Activated CD4-positive, alpha-beta memory T cell treated with anti-CD3 and anti-CD28 coated beads for 36 hours (primary cell): ENCODE data around the gene SLC5A7. TPM values are rescaled to one million over a fixed set of nuclear protein-coding genes. Genes with fewer than 3 reads are reported as not detected.

Source experiments
- CTCF ChIA-PET: fragments of 350-600 bp; sonication (Branson Sonifier 250); formaldehyde crosslinking; loops from one replicate; lab custom pipeline; 2021; ENCODE audit warnings: antibody characterized with exemption, inconsistent platforms; lab: Charles Lee
- POLR2A ChIA-PET: fragments of 350-600 bp; sonication (Branson Sonifier 250); formaldehyde crosslinking; loops from one replicate; lab custom pipeline; 2021; ENCODE audit warnings: antibody characterized with exemption; lab: Charles Lee
- DNase-seq: peaks from one replicate; pipeline ENCODE4 v3.0.0-alpha.2; 2020
- H3K27ac Mint-ChIP-seq: one replicate; pipeline ENCODE4 v1.8.0; 2021; ENCODE audit warnings: mixed read lengths
- H3K27me3 Mint-ChIP-seq: one replicate; pipeline ENCODE4 v1.8.0; 2021; ENCODE audit warnings: mixed read lengths
- H3K36me3 Mint-ChIP-seq: one replicate; pipeline ENCODE4 v1.8.0; 2021; ENCODE audit warnings: mixed read lengths
- H3K4me1 Mint-ChIP-seq: one replicate; pipeline ENCODE4 v1.8.0; 2021; ENCODE audit warnings: low read depth, mixed read lengths
- H3K4me3 Mint-ChIP-seq: one replicate; pipeline ENCODE4 v1.8.0; 2021; ENCODE audit warnings: mild to moderate bottlenecking, mixed read lengths
- H3K9me3 Mint-ChIP-seq: one replicate; pipeline ENCODE4 v1.8.0; 2021; ENCODE audit warnings: mixed read lengths
- intact Hi-C: fragments of 100-400 bp; cut with micrococcal nuclease; formaldehyde crosslinking; loops from one replicate; pipeline ENCODE4 v1.15.1; 2023
- total RNA-seq, 2 experiments: library from RNA; stranded (reverse); gene quantifications; one replicate each; pipeline ENCODE4 v1.2.3, GENCODE V29; 2021

Gene SLC5A7
- total RNA-seq, 2 experiments from 2014 or later, result not detected

DNA sequence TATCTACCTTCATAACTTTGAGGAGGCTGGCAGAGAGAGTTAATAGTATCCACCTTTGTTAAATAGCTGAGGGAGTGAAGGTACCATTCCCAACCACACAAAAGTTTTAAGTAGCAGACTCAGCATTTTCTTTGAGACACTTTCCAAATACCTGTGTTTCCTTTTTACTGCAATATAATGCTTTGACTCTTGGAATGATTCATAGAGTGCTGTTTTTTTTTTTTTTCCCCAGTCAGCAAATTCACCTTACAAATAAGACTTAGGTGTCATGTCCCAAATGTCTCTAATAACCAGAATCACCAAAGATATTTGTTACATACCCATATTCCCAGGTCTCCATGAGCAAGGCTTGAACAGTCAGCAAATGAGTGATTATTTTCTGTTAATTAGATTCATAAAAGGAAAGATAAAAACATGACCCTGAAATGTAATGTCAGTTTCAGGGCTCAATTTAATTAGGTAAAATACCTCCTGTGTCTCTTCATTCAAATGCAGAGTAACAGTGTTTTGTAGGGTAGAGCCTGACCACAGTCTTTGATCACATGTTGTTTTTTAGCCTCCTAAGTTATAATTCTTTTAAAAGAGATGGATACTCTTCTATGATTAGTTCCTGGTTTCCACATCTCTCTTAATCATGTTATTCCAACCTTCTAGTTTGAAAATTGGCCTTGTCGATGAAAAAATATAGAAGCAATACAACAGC is 39.9 kb downstream of the SLC5A7 start:
- POLR2A ChIA-PET, result no interaction called here

DNA sequence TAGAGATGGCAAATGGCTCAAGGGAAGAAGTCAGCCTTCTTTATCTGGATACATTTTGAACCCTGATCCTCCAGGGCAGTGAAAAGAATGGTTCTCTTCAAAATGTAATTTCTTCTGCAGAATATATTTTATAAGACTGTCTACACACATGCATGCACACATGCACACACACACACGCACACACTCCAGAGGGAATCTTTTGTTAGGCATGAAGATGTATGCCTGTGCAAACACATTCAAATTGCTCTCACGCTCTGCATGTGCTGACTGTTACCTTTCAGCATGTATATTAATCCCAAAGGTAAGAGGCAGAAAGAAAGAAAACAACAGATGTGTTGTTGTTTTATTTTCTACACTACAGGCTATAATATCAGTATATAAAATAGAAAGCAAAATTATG is 43.2 kb downstream of the SLC5A7 start:
- Mint-ChIP-seq H3K27me3 (no peaks in the 10 kb centered on the region), H3K4me1 (no peaks in the 10 kb centered on the region), H3K4me3 (no peak overlapping the region), H3K36me3 (no peaks in the 10 kb centered on the region), H3K27ac (no peak overlapping the region), H3K9me3 (no peaks in the 10 kb centered on the region)
- POLR2A ChIA-PET, result no interaction called here
- intact Hi-C loops, result no loop called here
- DNase-seq, result no peak
- CTCF ChIA-PET, result no interaction called here

More for the DNA sequence above, 39.9 kb downstream of the SLC5A7 start:
- Mint-ChIP-seq H3K9me3 (no peaks in the 10 kb centered on the region), H3K27ac (no peak overlapping the region), H3K4me3 (no peak overlapping the region), H3K4me1 (no peaks in the 10 kb centered on the region), H3K27me3 (no peaks in the 10 kb centered on the region), H3K36me3 (no peaks in the 10 kb centered on the region)
- CTCF ChIA-PET, result no interaction called here
- intact Hi-C loops, result no loop called here
- DNase-seq, result no peak

DNA sequence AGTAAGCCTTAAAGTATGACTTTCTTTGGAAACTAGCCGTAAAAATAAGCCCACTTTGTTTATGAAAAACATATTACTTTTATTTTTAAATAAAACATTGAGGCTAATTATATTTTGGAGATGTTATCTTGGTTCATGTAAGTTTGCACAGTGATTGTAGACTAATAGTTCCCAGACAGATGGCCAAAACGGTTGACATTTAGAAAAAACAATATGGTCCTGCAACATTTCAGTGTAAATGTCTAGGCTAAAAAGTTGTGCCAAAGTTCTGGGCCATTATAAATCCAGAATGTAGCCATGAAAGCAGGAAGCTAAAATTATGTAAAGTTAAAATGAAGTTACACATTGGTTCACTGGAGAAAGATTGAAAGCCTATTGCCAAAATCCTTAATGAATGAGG is 43.6 kb downstream of the SLC5A7 start:
- DNase-seq, result no peak
- ChIA-PET POLR2A (no interaction called here), CTCF (no interaction called here)
- Mint-ChIP-seq H3K4me1 (no peaks in the 10 kb centered on the region), H3K27me3 (no peaks in the 10 kb centered on the region), H3K27ac (no peak overlapping the region), H3K4me3 (no peak overlapping the region), H3K36me3 (no peaks in the 10 kb centered on the region), H3K9me3 (no peaks in the 10 kb centered on the region)
- intact Hi-C loops, result no loop called here

- intact Hi-C loops, result no loop called here
- Mint-ChIP-seq H3K4me1 (no peaks in the 10 kb centered on the region), H3K27me3 (no peaks in the 10 kb centered on the region), H3K36me3 (no peaks in the 10 kb centered on the region), H3K4me3 (no peak overlapping the region), H3K27ac (no peak overlapping the region), H3K9me3 (no peaks in the 10 kb centered on the region)
- DNase-seq, result no peak
- POLR2A ChIA-PET, result no interaction called here
- CTCF ChIA-PET, result no interaction called here
Measured at GRCh38 chr2:108031471-108031941, 45.2 kb downstream of the SLC5A7 start.

- Mint-ChIP-seq H3K4me1 (no peaks in the 10 kb centered on the region), H3K4me3 (no peak overlapping the region), H3K36me3 (no peaks in the 10 kb centered on the region), H3K9me3 (no peaks in the 10 kb centered on the region), H3K27me3 (no peaks in the 10 kb centered on the region), H3K27ac (no peak overlapping the region)
- DNase-seq, result no peak
- ChIA-PET CTCF (no interaction called here), POLR2A (no interaction called here)
- intact Hi-C loops, result no loop called here
Measured at GRCh38 chr2:108034843-108035242, 48.5 kb downstream of the SLC5A7 start.

GRCh38 chr2:108048752-108049151 is 62.4 kb downstream of the SLC5A7 start:
- Mint-ChIP-seq H3K36me3 (no peaks in the 10 kb centered on the region), H3K27me3 (no peaks in the 10 kb centered on the region), H3K9me3 (no peaks in the 10 kb centered on the region), H3K4me1 (no peaks in the 10 kb centered on the region), H3K4me3 (no peak overlapping the region), H3K27ac (no peak overlapping the region)
- no peak for DNase-seq
- intact Hi-C loops, result no loop called here
- ChIA-PET POLR2A (no interaction called here), CTCF (no interaction called here)

- intact Hi-C loops, result no loop called here
- no peak overlapping the region for H3K27ac Mint-ChIP-seq
- peaks cover 4% of the 10 kb centered on the region for H3K27me3 Mint-ChIP-seq
- no peaks in the 10 kb centered on the region for H3K4me1 Mint-ChIP-seq
- POLR2A ChIA-PET, result no interaction called here
- CTCF ChIA-PET, result no interaction called here
- H3K9me3 Mint-ChIP-seq, result no peaks in the 10 kb centered on the region
- no peaks in the 10 kb centered on the region for H3K36me3 Mint-ChIP-seq
- no peak for DNase-seq
- H3K4me3 Mint-ChIP-seq, result no peak overlapping the region
Measured at GRCh38 chr2:108058576-108059137, 72.3 kb downstream of the SLC5A7 start.

- H3K36me3 Mint-ChIP-seq, result no peaks in the 10 kb centered on the region
- peaks cover 4% of the 10 kb centered on the region for H3K27me3 Mint-ChIP-seq
- no peaks in the 10 kb centered on the region for H3K9me3 Mint-ChIP-seq
- DNase-seq, result no peak
- intact Hi-C loops, result no loop called here
- H3K4me3 Mint-ChIP-seq, result no peak overlapping the region
- CTCF ChIA-PET, result no interaction called here
- no peak overlapping the region for H3K27ac Mint-ChIP-seq
- POLR2A ChIA-PET, result no interaction called here
- H3K4me1 Mint-ChIP-seq, result no peaks in the 10 kb centered on the region
Measured at GRCh38 chr2:108061439-108062042, 75.2 kb downstream of the SLC5A7 start.

Other genes starting within 250 kb of the SLC5A7 start
- under 1 TPM in 1 of 2 experiments, not detected in 1; 0.05 TPM for gene RGPD4, start 159.6 kb upstream of the SLC5A7 start, total RNA-seq